OCI-M2 (cell line): ENCODE results near the gene PPFIA4.

Source experiments
- DNase-seq: peaks from one replicate; lab custom pipeline; 2025; ENCODE audit not compliant: unreplicated experiment; lab: John Stamatoyannopoulos, UW

The PPFIA4 gene

GRCh38 chr1:203056012-203056411 is 29.7 kb downstream of the PPFIA4 start:
- DNase-seq: no peak

DNA sequence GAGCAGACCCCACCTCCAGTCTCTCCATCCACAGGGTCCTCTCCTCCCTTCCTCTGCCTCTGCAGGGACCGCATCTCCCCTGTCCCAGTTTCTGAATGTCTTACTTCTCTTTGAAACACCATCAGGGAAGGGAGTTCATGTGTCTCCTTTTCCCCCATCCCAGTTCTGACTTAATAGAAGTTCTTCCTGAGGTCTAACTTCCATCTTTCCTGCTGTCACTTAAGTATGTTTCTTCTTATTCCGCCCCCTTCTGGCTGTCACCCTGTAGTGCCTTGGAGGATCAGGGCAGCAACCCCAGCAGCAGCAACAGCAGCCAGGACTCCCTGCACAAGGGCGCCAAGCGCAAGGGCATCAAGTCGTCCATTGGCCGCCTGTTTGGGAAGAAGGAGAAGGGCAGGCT is 30.2 kb downstream of the PPFIA4 start:
- DNase-seq: no peak

GRCh38 chr1:203057911-203058675 is 31.8 kb downstream of the PPFIA4 start:
- DNase-seq: no peak

DNA sequence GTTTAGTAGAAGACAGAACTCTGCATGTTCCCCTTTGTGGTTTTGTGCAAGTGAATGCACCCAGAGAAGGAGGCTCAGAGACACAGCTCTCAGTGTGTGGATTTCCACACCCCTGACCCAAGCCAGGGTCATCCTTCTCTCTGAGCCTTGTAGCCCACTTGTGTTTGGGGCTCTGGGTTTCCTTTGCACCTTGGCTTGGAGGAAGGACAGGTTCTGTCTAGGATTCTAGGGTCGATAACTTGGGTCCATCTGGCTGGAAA is 32.3 kb downstream of the PPFIA4 start:
- no peak for DNase-seq

GRCh38 chr1:203059485-203059884 is 33.2 kb downstream of the PPFIA4 start:
- no peak for DNase-seq

DNA sequence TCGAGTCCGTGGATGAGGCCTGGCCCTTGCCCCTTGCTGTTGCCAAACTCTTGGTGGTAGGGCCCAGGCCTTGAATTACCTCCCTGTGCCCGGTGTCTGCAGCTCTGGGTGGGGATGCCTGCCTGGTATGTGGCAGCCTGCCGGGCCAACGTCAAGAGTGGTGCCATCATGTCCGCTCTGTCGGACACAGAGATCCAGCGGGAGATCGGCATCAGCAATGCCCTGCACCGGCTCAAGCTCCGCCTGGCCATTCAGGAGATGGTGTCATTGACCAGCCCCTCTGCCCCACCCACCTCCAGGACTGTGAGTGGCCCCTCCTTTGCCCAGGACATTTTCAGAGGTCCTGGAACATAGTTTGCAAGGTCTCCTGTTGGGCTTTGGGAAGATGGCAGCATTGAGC is 33.8 kb downstream of the PPFIA4 start:
- no peak for DNase-seq

DNA sequence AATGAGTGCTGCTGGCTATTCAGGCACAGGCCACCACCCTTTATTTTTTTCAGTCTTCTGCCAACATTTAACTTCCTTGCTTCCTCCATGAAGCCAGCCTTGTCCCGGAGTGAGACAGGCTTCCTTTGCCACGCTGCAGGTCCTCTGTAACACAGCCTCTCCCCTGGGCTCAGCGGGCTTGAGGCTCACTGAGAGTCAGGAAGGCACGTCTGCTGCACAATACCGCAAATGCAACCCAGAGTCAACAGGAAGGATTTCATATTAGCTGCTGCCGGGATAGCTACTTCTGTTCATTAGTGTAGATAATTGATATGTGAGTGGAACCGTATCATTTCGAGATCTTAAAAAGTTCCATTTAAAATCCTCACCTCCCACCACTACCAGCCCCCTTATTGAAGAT is 37.0 kb downstream of the PPFIA4 start:
- no peak for DNase-seq

GRCh38 chr1:203065191-203065590 is 38.9 kb downstream of the PPFIA4 start:
- no peak for DNase-seq

DNA sequence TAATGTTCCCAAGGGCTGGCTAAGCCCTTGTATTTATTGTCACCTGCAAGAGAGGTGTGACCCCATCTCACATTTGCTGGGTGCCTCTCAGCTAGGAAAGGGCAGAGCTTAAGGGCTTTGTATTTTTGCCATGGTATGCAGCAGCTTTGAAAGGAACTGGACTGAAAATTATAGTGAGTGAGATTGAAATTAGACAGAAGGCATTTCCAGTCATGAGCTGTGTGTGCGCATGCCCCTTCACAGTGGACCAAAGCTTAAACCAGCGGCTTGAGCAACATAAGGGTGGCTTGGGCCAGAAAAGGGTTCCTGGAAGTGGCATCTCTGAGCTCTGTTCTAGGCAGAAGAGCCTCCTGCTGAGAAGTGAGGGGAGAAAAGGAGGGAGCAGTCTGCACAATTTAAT is 39.7 kb downstream of the PPFIA4 start:
- no peak for DNase-seq

- no peak for DNase-seq
These were observed 40.7 kb downstream of the PPFIA4 start for GRCh38 chr1:203066965-203067364.

GRCh38 chr1:203069030-203069747 is 42.9 kb downstream of the PPFIA4 start:
- no peak for DNase-seq

GRCh38 chr1:203072002-203072602 is 45.8 kb downstream of the PPFIA4 start:
- no peak for DNase-seq

- no peak for DNase-seq
These were observed 46.6 kb downstream of the PPFIA4 start for GRCh38 chr1:203072911-203073310.

DNA sequence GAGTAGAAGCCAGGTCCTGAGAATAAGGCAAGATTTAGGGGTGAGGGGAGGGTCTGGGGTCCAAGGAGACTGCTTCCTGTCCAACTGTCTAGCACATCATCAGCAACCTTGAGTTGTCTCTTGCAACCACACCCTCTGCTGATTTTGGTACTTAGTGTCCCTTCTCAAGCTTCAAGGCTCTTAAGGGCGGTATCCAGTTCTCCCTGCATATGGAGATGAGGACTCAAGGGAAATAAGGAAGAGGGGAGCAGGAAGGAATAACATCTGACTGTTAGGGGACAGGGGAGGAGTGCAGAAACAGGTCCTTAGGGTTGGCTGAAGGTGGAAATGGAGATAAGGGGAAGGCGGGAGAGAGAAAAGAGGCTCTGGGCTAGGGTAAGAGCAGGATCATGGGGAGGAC is 47.2 kb downstream of the PPFIA4 start:
- no peak for DNase-seq

- DNase-seq: no peak
These were observed 48.3 kb downstream of the PPFIA4 start for GRCh38 chr1:203074610-203075009.

DNA sequence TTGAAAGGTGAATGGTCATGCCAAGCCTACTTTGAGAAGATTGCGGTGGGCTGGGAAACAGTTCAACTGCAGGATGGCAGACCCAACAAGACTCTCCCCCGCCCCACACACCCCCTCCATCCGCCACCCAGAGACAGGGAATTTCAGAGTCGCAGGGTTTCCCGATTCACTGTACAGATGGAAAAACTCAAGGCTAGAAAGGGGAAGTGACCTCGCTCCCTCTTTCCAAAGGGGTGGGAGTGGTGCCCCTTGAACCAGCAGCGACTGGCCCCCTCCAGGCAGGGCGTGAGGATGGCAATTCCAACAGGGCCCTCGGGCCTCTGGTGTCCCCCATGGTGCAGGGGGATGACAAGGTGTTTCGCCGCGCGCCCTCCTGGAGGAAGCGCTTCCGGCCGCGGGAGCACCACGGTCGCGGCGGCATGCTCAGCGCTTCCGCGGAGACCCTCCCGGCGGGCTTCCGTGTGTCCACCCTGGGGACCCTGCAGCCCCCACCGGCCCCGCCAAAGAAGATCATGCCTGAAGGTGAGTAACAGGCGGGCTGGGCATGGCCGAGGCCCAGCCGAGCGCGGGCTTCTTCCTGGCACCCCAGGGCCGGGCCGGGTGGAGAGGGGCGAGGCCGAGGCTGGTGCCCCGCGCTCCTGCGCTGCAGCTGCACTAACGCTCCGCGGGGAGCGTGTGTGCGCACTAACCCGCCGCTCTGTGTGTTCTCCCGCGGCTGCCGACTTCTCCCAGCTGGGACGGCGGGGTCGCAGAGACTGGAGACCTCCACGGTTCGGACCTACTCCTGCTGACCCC is 49.1 kb downstream of the PPFIA4 start:
- no peak for DNase-seq

GRCh38 chr1:203076031-203076511 is 49.8 kb downstream of the PPFIA4 start:
- DNase-seq: no peak

- no peak for DNase-seq
These were observed 51.1 kb downstream of the PPFIA4 start for GRCh38 chr1:203077367-203077766.

DNA sequence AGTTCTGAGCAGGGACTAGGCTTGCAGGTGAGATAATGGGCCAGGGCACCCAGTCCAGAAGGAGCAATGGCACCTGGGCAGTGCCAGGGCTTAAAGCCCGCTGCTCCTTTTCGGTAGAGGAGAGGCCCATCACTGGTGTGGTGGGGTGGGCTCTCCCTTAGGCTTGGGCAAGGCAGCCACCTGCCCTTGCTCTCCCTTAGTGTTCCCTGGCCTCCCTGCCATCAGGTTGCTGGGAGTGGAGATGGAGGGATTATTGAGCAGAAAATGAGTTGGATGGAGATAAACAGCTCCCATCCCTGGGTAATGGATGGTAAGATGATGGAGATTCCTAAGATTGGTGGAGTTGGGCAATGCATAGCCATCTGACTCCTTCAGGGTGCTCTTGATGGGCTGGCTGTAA is 51.7 kb downstream of the PPFIA4 start:
- DNase-seq: no peak

DNA sequence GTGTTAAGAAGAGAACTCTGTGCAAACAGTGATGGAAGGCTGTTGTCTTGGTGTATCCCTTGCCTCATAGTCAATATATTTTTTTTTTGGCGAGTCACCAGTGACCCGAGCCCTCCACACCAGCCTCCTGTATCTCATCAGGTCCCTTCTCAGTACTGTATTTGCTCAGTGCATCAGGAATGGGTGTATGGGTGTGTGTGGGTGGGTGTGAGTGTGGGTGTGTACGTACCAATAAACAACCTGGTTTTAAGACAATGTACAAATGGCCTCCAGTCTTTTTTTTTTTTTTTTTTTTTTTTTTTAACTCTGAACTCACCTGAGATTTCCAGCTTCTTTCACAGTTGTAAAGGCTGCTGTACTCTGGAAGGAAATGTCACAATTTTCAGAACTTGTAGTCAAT is 52.2 kb downstream of the PPFIA4 start:
- DNase-seq: no peak

GRCh38 chr1:203080456-203080855 is 54.2 kb downstream of the PPFIA4 start:
- no peak for DNase-seq
